Astrocyte (in vitro differentiated cells and primary cell): ENCODE measurements around the gene SLC4A8. TPM values are rescaled to one million over a fixed set of nuclear protein-coding genes. Genes with fewer than 3 reads are reported as not detected.
A peak's percentile ranks its signal among the peaks of the same experiment; 100 is the strongest.

Experiments used
- DNase-seq: peaks from one replicate; pipeline ENCODE4 v3.0.0-alpha.2; 2010; ENCODE audit warnings: low read depth
- FAIRE-seq: peaks from 2 replicates; lab custom pipeline; 2011; peaks lifted over from hg19 to GRCh38; lab: Jason Lieb, UNC
- H2AFZ ChIP-seq: 2 replicates; pipeline ENCODE4 v1.6.0; 2012; ENCODE audit warnings: low read depth, low read length, inconsistent platforms
- H3K27ac ChIP-seq: 2 replicates; pipeline ENCODE4 v1.5.1; 2011; ENCODE audit warnings: low read depth, low read length, inconsistent platforms
- H3K27me3 ChIP-seq: 2 replicates; pipeline ENCODE4 v1.6.0; 2011; ENCODE audit warnings: low read length, inconsistent platforms; ENCODE audit not compliant: insufficient read depth
- H3K36me3 ChIP-seq: 2 replicates; pipeline ENCODE4 v1.5.1; 2011; ENCODE audit warnings: low read length, inconsistent platforms; ENCODE audit not compliant: insufficient read depth
- H3K4me1 ChIP-seq: 2 replicates; pipeline ENCODE4 v1.5.1; 2011; ENCODE audit warnings: low read length, inconsistent platforms; ENCODE audit not compliant: insufficient read depth
- H3K4me2 ChIP-seq: 2 replicates; pipeline ENCODE4 v1.6.0; 2012; ENCODE audit warnings: low read length, inconsistent platforms
- H3K4me3 ChIP-seq: 2 replicates; pipeline ENCODE4 v1.5.1; 2011; ENCODE audit warnings: low read depth, mild to moderate bottlenecking, low read length, inconsistent platforms; ENCODE audit not compliant: insufficient read depth
- H3K79me2 ChIP-seq: 2 replicates; pipeline ENCODE4 v1.6.0; 2012; ENCODE audit warnings: mild to moderate bottlenecking, low read length, inconsistent platforms; ENCODE audit not compliant: insufficient read depth
- H3K9ac ChIP-seq: 2 replicates; pipeline ENCODE4 v1.6.0; 2012; ENCODE audit warnings: mild to moderate bottlenecking, low read length, inconsistent platforms
- H3K9me3 ChIP-seq: 2 replicates; pipeline ENCODE4 v1.5.1; 2012; ENCODE audit warnings: low read depth, mild to moderate bottlenecking, low read length, inconsistent platforms; ENCODE audit not compliant: insufficient read depth
- H4K20me1 ChIP-seq: 2 replicates; pipeline ENCODE4 v1.6.0; 2012; ENCODE audit warnings: low read length, inconsistent platforms; ENCODE audit not compliant: insufficient read depth
- H3K27ac Mint-ChIP-seq: one replicate; pipeline ENCODE4 v1.8.0; 2021; ENCODE audit warnings: mild to moderate bottlenecking, mixed read lengths; ENCODE audit not compliant: unreplicated experiment
- H3K27me3 Mint-ChIP-seq: one replicate; pipeline ENCODE4 v1.8.0; 2021; ENCODE audit warnings: low read depth, mixed read lengths; ENCODE audit not compliant: unreplicated experiment
- H3K36me3 Mint-ChIP-seq: one replicate; pipeline ENCODE4 v1.8.0; 2021; ENCODE audit warnings: low read depth, mixed read lengths; ENCODE audit not compliant: unreplicated experiment
- H3K4me1 Mint-ChIP-seq: one replicate; pipeline ENCODE4 v1.8.0; 2021; ENCODE audit warnings: low read depth, mixed read lengths; ENCODE audit not compliant: unreplicated experiment
- H3K4me3 Mint-ChIP-seq: one replicate; pipeline ENCODE4 v1.8.0; 2021; ENCODE audit warnings: mild to moderate bottlenecking, moderate library complexity, mixed read lengths; ENCODE audit not compliant: unreplicated experiment
- H3K9me3 Mint-ChIP-seq: one replicate; pipeline ENCODE4 v1.8.0; 2021; ENCODE audit warnings: mild to moderate bottlenecking, mixed read lengths; ENCODE audit not compliant: unreplicated experiment
- CTCF ChIP-seq: IDR thresholded peaks from 2 replicates; pipeline ENCODE4 v1.5.1; 2011; ENCODE audit warnings: low read depth, mild to moderate bottlenecking, inconsistent platforms, low read length, moderate library complexity; ENCODE audit not compliant: insufficient read depth
- EZH2 ChIP-seq: IDR thresholded peaks from 2 replicates; pipeline ENCODE4 v1.6.1; 2012; ENCODE audit warnings: mild to moderate bottlenecking, low read length, inconsistent platforms; ENCODE audit not compliant: insufficient read depth
- total RNA-seq: library from RNA; stranded (reverse); gene quantifications from 2 replicates; pipeline ENCODE4 v1.2.1, GENCODE V29; 2021

Gene SLC4A8
- total RNA-seq, 1 donor from 2014 or later: 5.1 TPM

DNA sequence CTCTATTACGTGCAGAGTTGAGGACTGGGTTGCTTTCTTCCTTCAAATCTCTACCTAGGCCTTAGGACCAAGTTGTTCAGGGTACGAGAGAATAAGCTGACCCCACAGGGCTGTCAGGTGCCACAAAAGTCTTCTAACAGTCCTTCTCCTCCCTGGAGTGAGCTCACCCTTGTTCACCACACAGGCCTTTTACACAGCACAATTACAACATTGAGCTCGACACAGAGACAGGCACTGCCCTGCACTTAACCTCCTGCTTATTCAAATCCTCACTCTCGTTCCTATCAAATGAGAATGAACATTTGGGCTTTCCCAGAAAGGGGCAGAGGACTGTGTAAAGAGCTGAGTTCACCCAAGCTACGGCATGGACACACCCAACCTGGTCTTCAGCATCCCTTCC is 35.8 kb upstream of the SLC4A8 start:
- Histone ChIP-seq H3K27ac (no peak overlapping the region), H3K36me3 (no peaks in the 10 kb centered on the region), H3K79me2 (no peaks in the 10 kb centered on the region), H3K27me3 (no peaks in the 10 kb centered on the region), H3K9me3 (no peaks in the 10 kb centered on the region), H2AFZ (no peak overlapping the region), H4K20me1 (no peaks in the 10 kb centered on the region), H3K9ac (no peak overlapping the region), H3K4me1 (peaks cover 40% of the 10 kb centered on the region), H3K4me3 (no peak overlapping the region), H3K4me2 (peak overlapping the region; percentile 51)
- TF ChIP-seq CTCF: no peak
- no peak for TF ChIP-seq EZH2
- Mint-ChIP-seq H3K36me3 (no peaks in the 10 kb centered on the region), H3K9me3 (no peaks in the 10 kb centered on the region), H3K4me3 (no peak overlapping the region), H3K27ac (no peak overlapping the region), H3K4me1 (peaks cover 38% of the 10 kb centered on the region), H3K27me3 (peaks cover 2% of the 10 kb centered on the region)
- no peak for FAIRE-seq
- DNase-seq: no peak

- H3K9ac ChIP-seq: no peak overlapping the region
Measured at GRCh38 chr12:51389302-51389999, 35.2 kb upstream of the SLC4A8 start.

More at GRCh38 chr12:51389302-51389999, 35.2 kb upstream of the SLC4A8 start:
- no peak for TF ChIP-seq EZH2
- no peak for TF ChIP-seq CTCF
- Histone ChIP-seq H3K27me3 (no peaks in the 10 kb centered on the region), H4K20me1 (no peaks in the 10 kb centered on the region), H3K36me3 (no peaks in the 10 kb centered on the region), H3K79me2 (no peaks in the 10 kb centered on the region), H2AFZ (peak overlapping the region; percentile 13), H3K4me1 (peaks cover 44% of the 10 kb centered on the region), H3K4me2 (peak overlapping the region; percentile 51), H3K27ac (no peak overlapping the region), H3K4me3 (no peak overlapping the region), H3K9me3 (no peaks in the 10 kb centered on the region)
- Mint-ChIP-seq H3K9me3 (no peaks in the 10 kb centered on the region), H3K36me3 (no peaks in the 10 kb centered on the region), H3K27ac (no peak overlapping the region), H3K4me1 (peaks cover 41% of the 10 kb centered on the region), H3K27me3 (no peaks in the 10 kb centered on the region), H3K4me3 (no peak overlapping the region)
- FAIRE-seq: no peak
- peak; percentile 62 for DNase-seq
